IPS-NIHi7 (cell line): ENCODE measurements around the gene CCDC146.
A peak's percentile ranks its signal among the peaks of the same experiment; 100 is the strongest.
"Not testable (repeated sequence)": the region's sequence is repeated elsewhere in the genome, so short reads cannot be mapped to it uniquely, and the experiment has no call there.

Source experiments
- DNase-seq: peaks from one replicate; pipeline ENCODE4 v3.0.0; 2012; ENCODE audit warnings: mixed read lengths; ENCODE audit errors: extremely low spot score

The CCDC146 gene, protein sequence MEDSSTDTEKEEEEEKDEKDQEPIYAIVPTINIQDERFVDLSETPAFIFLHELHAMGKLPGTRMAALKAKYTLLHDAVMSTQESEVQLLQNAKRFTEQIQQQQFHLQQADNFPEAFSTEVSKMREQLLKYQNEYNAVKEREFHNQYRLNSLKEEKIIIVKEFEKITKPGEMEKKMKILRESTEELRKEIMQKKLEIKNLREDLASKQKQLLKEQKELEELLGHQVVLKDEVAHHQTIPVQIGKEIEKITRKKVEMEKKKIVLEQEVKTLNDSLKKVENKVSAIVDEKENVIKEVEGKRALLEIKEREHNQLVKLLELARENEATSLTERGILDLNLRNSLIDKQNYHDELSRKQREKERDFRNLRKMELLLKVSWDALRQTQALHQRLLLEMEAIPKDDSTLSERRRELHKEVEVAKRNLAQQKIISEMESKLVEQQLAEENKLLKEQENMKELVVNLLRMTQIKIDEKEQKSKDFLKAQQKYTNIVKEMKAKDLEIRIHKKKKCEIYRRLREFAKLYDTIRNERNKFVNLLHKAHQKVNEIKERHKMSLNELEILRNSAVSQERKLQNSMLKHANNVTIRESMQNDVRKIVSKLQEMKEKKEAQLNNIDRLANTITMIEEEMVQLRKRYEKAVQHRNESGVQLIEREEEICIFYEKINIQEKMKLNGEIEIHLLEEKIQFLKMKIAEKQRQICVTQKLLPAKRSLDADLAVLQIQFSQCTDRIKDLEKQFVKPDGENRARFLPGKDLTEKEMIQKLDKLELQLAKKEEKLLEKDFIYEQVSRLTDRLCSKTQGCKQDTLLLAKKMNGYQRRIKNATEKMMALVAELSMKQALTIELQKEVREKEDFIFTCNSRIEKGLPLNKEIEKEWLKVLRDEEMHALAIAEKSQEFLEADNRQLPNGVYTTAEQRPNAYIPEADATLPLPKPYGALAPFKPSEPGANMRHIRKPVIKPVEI

GRCh38 chr7:77121860-77122681 is at the start of gene CCDC146:
TSS of gene CCDC146 (plus strand) at chr7:77122615. CDS start at chr7:77167669, 45,054 bp downstream.
- peak; percentile 86 for DNase-seq

- DNase-seq: not testable (repeated sequence)
Observed at GRCh38 chr7:77074786-77075396, 47.5 kb upstream of the CCDC146 start.

DNA sequence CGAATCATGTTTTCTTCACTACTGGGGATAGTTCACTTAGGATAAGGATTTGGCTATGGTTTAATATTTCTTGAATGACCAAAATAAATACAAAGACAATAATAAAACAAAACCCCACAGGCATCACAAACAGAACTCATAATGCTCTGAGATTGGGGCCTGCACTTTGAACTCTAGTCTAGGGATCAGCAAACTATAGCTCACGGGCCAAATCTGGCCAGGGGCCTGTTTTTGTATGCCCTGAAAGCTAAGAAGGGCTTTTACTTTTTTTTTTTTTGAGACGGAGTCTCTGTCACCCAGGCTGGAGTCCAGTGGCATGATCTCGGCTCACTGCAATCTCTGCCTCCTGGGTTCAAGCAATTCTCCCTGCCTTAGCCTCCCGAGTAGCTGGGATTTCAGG is 45.4 kb upstream of the CCDC146 start:
- DNase-seq: not testable (repeated sequence)

DNA sequence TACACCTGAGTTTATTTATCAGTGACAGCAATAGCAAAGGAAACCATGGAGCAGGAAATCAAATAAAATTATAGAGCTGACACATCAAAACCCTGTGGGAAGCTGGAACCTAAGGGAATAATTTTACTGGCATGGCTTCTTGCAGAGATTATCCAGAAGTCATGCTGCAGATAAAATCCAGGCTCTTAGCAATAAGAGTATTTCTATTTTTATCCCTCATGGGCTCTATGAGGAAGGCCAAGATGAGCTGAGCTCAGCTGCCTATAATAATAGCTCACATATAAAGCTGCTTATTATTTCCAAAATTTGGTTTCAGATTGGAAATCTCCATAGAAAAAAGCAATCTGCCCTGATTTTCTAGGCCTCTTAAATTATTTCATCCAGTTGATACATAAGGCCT is 43.3 kb upstream of the CCDC146 start:
- DNase-seq: not testable (repeated sequence)

GRCh38 chr7:77079624-77080023 is 42.8 kb upstream of the CCDC146 start:
- not testable (repeated sequence) for DNase-seq

GRCh38 chr7:77080236-77080635 is 42.2 kb upstream of the CCDC146 start:
- DNase-seq: not testable (repeated sequence)

DNA sequence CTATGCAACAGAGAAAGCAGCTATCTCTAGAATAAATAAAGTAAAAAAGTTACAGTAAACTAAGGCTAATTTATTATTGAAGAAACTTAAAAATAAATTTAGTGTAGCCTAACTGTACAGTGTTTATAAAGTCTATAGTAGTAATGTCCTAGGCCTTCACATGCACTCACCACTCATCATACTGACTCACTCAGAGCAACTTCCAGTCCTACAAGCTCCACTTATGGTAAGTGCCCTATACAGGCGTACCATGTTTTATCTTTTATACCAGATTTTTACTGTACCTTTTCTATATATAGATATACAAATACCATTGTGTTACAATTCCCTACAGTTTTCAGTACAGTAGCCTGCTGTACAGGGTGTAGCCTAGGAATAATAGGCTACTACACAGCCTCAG is 40.2 kb upstream of the CCDC146 start:
- not testable (repeated sequence) for DNase-seq

DNA sequence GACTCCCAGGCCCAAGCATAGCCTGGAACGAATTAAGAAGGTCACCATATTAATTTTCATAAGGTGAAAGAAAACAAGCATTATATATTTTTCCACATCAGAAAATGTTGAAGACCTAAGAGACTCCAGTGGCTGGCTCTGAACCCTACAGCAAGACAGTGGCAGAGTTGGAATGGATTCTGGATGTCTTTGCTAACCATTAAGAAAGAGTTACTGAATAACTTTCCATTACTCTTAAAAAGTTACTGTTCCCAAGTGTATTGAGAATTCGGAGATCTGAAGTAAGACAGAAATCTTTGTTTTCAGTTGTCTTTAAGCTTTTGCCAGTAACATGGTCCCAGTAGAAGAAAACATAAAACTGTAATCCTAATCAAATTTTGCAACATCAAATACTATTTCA is 30.1 kb upstream of the CCDC146 start:
- DNase-seq: not testable (repeated sequence)

- not testable (repeated sequence) for DNase-seq
Observed at GRCh38 chr7:77100501-77100900, 21.9 kb upstream of the CCDC146 start.

GRCh38 chr7:77101187-77101586 is 21.2 kb upstream of the CCDC146 start:
- not testable (repeated sequence) for DNase-seq

DNA sequence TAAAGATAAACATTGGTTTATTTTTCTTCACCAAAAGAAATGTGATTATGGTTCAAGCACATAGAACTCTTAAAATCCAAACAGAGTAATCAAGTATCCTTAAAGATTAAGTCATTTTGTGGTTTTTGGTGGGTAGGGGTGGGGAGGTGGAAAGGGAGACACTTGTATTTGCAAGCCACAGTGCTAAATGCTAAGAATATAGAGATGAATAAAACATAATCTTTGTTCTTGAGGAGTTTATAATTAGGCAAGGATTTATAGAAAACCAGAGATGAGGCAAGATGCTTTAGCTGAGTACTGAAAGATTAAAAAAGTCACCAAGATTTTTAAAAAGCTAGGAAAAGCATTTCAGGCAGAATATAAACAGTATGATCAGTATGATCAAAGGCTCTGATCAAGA is 19.7 kb upstream of the CCDC146 start:
- DNase-seq: not testable (repeated sequence)

- not testable (repeated sequence) for DNase-seq
Observed at GRCh38 chr7:77105904-77106303, 16.5 kb upstream of the CCDC146 start.

DNA sequence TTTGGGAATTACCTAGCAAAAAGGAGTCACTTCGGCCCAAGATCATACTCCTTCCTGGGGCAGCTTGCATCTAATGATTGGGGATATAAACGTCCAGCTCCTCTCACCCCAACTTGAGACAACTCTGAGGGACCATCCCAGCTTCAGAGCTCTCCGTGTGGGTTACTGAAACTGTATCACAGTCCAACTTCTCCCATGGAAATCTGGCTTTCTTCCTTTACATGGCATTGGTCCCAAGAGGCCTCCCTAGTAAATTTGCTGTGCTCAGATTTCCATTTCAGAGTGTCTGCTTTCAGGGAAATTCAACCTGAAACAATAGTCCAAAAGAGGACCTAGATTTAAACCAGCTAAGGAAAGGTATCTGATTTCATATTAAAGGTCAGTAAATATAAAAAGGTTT is 14.8 kb upstream of the CCDC146 start:
- not testable (repeated sequence) for DNase-seq

GRCh38 chr7:77108362-77108761 is 14.1 kb upstream of the CCDC146 start:
- DNase-seq: not testable (repeated sequence)

- not testable (repeated sequence) for DNase-seq
Observed at GRCh38 chr7:77112719-77113306, 9.6 kb upstream of the CCDC146 start.

DNA sequence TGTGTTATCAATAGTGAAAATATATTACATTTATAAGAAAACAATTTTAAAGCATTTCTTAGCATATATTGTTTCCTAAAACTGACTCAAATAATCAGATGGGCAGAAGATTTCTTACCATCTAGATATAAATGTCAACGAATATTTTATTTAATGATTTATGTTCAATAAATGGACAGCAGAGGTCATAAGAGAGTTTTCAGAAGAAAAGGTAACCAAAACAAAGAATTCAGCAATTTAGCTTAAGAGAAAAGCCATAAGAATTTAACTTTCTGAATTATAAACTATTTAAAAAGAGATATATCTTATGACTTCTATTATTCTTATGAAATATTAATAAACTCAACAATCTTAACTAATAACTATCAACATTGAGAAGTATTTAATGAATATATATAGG is 3.1 kb downstream of the CCDC146 start:
- DNase-seq: not testable (repeated sequence)

- DNase-seq: not testable (repeated sequence)
Observed at GRCh38 chr7:77127009-77127408, 4.6 kb downstream of the CCDC146 start.

- not testable (repeated sequence) for DNase-seq
Observed at GRCh38 chr7:77128582-77129410, 6.4 kb downstream of the CCDC146 start.

GRCh38 chr7:77131781-77132180 is 9.4 kb downstream of the CCDC146 start:
- DNase-seq: not testable (repeated sequence)

DNA sequence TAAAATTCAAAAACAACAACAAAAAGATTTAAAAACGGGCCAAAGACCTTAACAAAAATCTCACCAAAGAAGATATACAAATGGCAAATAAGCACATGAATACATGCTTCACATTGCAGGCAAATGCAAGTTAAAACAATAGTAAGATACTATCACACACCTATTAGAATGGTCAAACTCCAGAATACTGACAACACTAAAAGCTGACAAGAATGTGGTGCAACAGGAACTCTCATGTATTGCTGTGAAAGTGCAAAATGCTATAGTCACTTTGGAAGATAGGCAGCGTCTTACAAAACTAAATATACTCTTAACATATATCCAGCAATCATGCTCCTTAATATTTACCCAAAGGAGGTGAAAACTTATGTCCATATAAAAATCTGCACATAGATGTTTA is 16.3 kb downstream of the CCDC146 start:
- not testable (repeated sequence) for DNase-seq
